Measurements from ENCODE around the gene RAET1E. TPM values are rescaled to one million over a fixed set of nuclear protein-coding genes. Genes with fewer than 3 reads are reported as not detected.

The RAET1E gene
- total and polyA plus RNA-seq, 9 of the 15 experiments (the other 6 are each of a cell fraction or from before 2014, with no cell fraction given) = not detected

DNA sequence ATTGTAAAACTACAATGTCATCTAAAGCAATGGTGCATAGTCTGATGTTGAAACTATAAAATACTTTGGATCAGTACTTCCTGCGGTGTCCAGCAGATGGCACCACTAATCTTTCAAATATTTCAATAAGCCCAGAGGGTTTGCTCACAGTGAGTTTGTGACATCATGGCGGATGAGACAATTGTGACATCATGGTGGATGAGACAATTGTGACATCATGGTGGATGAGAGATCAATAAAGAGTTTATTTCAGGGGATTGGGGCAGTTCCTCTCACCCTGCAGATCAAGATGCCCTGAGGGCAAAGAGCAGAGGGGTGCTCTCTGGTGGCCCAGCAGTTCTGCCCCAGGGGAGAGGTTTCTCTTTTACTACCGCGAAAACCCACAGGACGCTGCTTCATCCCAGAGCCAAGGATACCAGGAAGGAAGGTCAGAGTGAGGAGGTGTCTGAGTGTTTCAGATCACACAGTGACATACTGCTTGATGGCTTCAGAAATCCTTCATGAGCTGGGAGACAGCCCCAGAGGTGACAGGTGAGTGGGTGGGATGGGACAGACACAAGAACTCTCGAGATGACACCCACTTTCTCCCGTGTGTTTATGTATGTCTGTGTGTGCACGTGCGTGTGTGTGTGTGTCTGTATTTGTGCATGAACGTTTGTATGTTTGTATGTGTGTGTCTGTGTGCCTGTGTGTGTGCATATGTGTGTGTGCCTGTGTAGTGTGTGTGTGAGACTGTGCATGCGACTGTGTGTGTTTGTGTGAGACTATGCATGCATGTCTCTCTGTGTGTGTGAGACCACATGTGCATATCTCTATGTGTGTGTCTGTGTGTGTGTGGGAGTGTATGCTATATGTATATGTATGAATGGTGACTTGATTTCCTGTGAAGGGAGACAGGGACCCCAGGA, 36.6 kb upstream of the RAET1E start (continued):
- TF ChIP-seq SAFB (IDR thresholded peaks at IDR 0.05; ENCODE audit: borderline replicate concordance, low read depth, low read length) = no peak
- TF ChIP-seq, protein P1, sequence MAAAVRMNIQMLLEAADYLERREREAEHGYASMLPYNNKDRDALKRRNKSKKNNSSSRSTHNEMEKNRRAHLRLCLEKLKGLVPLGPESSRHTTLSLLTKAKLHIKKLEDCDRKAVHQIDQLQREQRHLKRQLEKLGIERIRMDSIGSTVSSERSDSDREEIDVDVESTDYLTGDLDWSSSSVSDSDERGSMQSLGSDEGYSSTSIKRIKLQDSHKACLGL (CRISPR knock-in tag; IDR thresholded peaks at IDR 0.05; ENCODE audit: borderline replicate concordance, poor library complexity, severe bottlenecking) = no peak
- TF ChIP-seq SIX5 (IDR thresholded peaks at IDR 0.05; ENCODE audit: borderline replicate concordance in 1 of 2, insufficient read depth in 1 of 2, low read depth in 1 of 2, low read length in 2 of 2) = no peak
- TF ChIP-seq MXI1 (IDR thresholded peaks at IDR 0.05; ENCODE audit: low read depth, low read length) = no peak
- no peak for TF ChIP-seq NCOA4 (IDR thresholded peaks at IDR 0.05; ENCODE audit: partially characterized antibody)
- TF ChIP-seq ZBTB8A (IDR thresholded peaks at IDR 0.05; ENCODE audit: partially characterized antibody) = no peak
- TF ChIP-seq KHSRP (IDR thresholded peaks at IDR 0.05) = peak; percentile 92
- no peak for TF ChIP-seq SAFB2 (IDR thresholded peaks at IDR 0.05; ENCODE audit: borderline replicate concordance, low read depth, low read length, severe bottlenecking)
- no peak for TF ChIP-seq NONO (IDR thresholded peaks at IDR 0.05; ENCODE audit: low read depth in 2 of 2, low read length in 1 of 2)
- TF ChIP-seq, protein P2, sequence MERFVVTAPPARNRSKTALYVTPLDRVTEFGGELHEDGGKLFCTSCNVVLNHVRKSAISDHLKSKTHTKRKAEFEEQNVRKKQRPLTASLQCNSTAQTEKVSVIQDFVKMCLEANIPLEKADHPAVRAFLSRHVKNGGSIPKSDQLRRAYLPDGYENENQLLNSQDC (CRISPR knock-in tag; IDR thresholded peaks at IDR 0.05) = no peak
- TF ChIP-seq, protein P3, sequence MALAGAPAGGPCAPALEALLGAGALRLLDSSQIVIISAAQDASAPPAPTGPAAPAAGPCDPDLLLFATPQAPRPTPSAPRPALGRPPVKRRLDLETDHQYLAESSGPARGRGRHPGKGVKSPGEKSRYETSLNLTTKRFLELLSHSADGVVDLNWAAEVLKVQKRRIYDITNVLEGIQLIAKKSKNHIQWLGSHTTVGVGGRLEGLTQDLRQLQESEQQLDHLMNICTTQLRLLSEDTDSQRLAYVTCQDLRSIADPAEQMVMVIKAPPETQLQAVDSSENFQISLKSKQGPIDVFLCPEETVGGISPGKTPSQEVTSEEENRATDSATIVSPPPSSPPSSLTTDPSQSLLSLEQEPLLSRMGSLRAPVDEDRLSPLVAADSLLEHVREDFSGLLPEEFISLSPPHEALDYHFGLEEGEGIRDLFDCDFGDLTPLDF (CRISPR knock-in tag; IDR thresholded peaks at IDR 0.05) = peak; percentile 45; the same call in 1 of the 2 replicates
- peak; percentile 96 for TF ChIP-seq CEBPB (tag; IDR thresholded peaks at IDR 0.05)
- TF ChIP-seq, protein P4, sequence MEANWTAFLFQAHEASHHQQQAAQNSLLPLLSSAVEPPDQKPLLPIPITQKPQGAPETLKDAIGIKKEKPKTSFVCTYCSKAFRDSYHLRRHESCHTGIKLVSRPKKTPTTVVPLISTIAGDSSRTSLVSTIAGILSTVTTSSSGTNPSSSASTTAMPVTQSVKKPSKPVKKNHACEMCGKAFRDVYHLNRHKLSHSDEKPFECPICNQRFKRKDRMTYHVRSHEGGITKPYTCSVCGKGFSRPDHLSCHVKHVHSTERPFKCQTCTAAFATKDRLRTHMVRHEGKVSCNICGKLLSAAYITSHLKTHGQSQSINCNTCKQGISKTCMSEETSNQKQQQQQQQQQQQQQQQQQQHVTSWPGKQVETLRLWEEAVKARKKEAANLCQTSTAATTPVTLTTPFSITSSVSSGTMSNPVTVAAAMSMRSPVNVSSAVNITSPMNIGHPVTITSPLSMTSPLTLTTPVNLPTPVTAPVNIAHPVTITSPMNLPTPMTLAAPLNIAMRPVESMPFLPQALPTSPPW (CRISPR knock-in tag; IDR thresholded peaks at IDR 0.05) = no peak
- TF ChIP-seq PHB2 (IDR thresholded peaks at IDR 0.05; ENCODE audit: low read depth) = no peak
- TF ChIP-seq, protein P5, sequence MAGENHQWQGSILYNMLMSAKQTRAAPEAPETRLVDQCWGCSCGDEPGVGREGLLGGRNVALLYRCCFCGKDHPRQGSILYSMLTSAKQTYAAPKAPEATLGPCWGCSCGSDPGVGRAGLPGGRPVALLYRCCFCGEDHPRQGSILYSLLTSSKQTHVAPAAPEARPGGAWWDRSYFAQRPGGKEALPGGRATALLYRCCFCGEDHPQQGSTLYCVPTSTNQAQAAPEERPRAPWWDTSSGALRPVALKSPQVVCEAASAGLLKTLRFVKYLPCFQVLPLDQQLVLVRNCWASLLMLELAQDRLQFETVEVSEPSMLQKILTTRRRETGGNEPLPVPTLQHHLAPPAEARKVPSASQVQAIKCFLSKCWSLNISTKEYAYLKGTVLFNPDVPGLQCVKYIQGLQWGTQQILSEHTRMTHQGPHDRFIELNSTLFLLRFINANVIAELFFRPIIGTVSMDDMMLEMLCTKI (IDR thresholded peaks at IDR 0.05; ENCODE audit: partially characterized antibody) = no peak
- no peak for TF ChIP-seq BRD9 (IDR thresholded peaks at IDR 0.05; ENCODE audit: low read depth, partially characterized antibody)
- TF ChIP-seq SMARCB1 (IDR thresholded peaks at IDR 0.05; ENCODE audit: insufficient read length, low read depth) = no peak
- TF ChIP-seq CREM (IDR thresholded peaks at IDR 0.05; ENCODE audit: low read depth) = peak; percentile 98
- TF ChIP-seq ESRRA (IDR thresholded peaks at IDR 0.05; ENCODE audit: borderline replicate concordance, low read depth) = peak; percentile 74
- peak; percentile 61; the same call in 1 of the 2 replicates for TF ChIP-seq ARID2 (IDR thresholded peaks at IDR 0.05)
- no peak for TF ChIP-seq ASH1L (IDR thresholded peaks at IDR 0.05; ENCODE audit: borderline replicate concordance, low read depth, partially characterized antibody)
- 0 out of 2 replicates have a peak, but pooled peaks have one; percentile 32 for TF ChIP-seq SMARCA5 (IDR thresholded peaks at IDR 0.05)
- peak; percentile 81 for TF ChIP-seq FOSL1 (tag; conservative IDR thresholded peaks at IDR 0.05)

Measured in K562 (cell line).